SK-N-SH (cell line): Measurements from ENCODE around the gene ARPC4. TPM values are rescaled to one million over a fixed set of nuclear protein-coding genes. Genes with fewer than 3 reads are reported as not detected.

Experiments
- CTCF ChIA-PET: fragments of 300-600, 350-600 bp; formaldehyde crosslinking; extraction: SDS; loops from one replicate; lab custom pipeline; 2021; lab: Yijun Ruan, JAX
- POLR2A ChIA-PET: fragments of 350-600 bp; sonication (Branson Sonifier 250); formaldehyde crosslinking; extraction: SDS; loops from one replicate; lab custom pipeline; 2020; ENCODE audit warnings: antibody characterized with exemption, inconsistent platforms; lab: Yijun Ruan, JAX
- DNase-seq: peaks from one replicate; pipeline ENCODE4 v3.0.0; 2012
- H2AFZ ChIP-seq: fragments of 200-600 bp; sonication (generic); 2 replicates; pipeline ENCODE4 v1.8.1; 2016; ENCODE audit warnings: antibody characterized with exemption, mild to moderate bottlenecking, low read depth
- H3F3A ChIP-seq: fragments of 200-600 bp; sonication (generic); replicated peaks from 2 replicates; pipeline ENCODE3; 2016; ENCODE audit warnings: antibody characterized with exemption, mild to moderate bottlenecking; ENCODE audit not compliant: insufficient read depth
- H3K27ac ChIP-seq, 2 experiments: fragments of 200-500 bp in 1 of 2; fragments of 200-600 bp in 1 of 2; sonication (Bioruptor generic) in 1 of 2; sonication (generic), shearing (Covaris generic) in 1 of 2; 2 replicates each; pipeline versions ENCODE4 v1.5.1 to v1.6.1; 2014 to 2016; ENCODE audit warnings: low read depth in 2 of 2, inconsistent platforms in 1 of 2, low read length in 1 of 2, mild to moderate bottlenecking in 1 of 2, mixed read lengths in 1 of 2
- H3K27me3 ChIP-seq: fragments of 200-600 bp; sonication (generic), shearing (Covaris generic); 2 replicates; pipeline ENCODE4 v1.6.1; 2016; ENCODE audit warnings: mixed run types; ENCODE audit not compliant: insufficient read depth
- H3K36me3 ChIP-seq, 2 experiments: fragments of 200-500 bp in 1 of 2; fragments of 200-600 bp in 1 of 2; sonication (Bioruptor generic) in 1 of 2; sonication (generic) in 1 of 2; replicated peaks in 1 of 2; 2 replicates each; pipeline versions ENCODE3 to v1.5.1; 2014 to 2016; ENCODE audit warnings: low read length in 1 of 2, mild to moderate bottlenecking in 1 of 2; ENCODE audit not compliant: insufficient read depth in 2 of 2, control insufficient read depth in 1 of 2
- H3K4me1 ChIP-seq, 2 experiments: fragments of 200-500 bp in 1 of 2; fragments of 200-600 bp in 1 of 2; sonication (Bioruptor generic) in 1 of 2; sonication (generic), shearing (Covaris generic) in 1 of 2; 2 replicates each; pipeline versions ENCODE4 v1.5.1 to v1.6.1; 2014 to 2016; ENCODE audit warnings: low read depth in 1 of 2, low read length in 1 of 2, mixed run types in 1 of 2; ENCODE audit not compliant: insufficient read depth in 2 of 2, control insufficient read depth in 1 of 2
- H3K4me2 ChIP-seq: fragments of 200-600 bp; sonication (generic), shearing (Covaris generic); 2 replicates; pipeline ENCODE4 v1.6.1; 2017; ENCODE audit warnings: mixed run types
- H3K4me3 ChIP-seq, 2 experiments: fragments of 200-500 bp in 1 of 2; fragments of 200-600 bp in 1 of 2; sonication (Bioruptor generic) in 1 of 2; sonication (generic), shearing (Covaris generic) in 1 of 2; 2 replicates each; pipeline versions ENCODE4 v1.5.1 to v1.8.1; 2014 to 2016; ENCODE audit warnings: low read depth in 2 of 2, inconsistent platforms in 1 of 2, low read length in 1 of 2, mild to moderate bottlenecking in 1 of 2, mixed read lengths in 1 of 2, moderate library complexity in 1 of 2
- H3K79me2 ChIP-seq: fragments of 200-600 bp; sonication (generic); 2 replicates; pipeline ENCODE4 v1.8.1; 2017; ENCODE audit warnings: mild to moderate bottlenecking; ENCODE audit not compliant: insufficient read depth
- H3K9ac ChIP-seq: fragments of 200-600 bp; sonication (generic); 2 replicates; pipeline ENCODE4 v1.6.1; 2017; ENCODE audit warnings: mixed run types
- H3K9me2 ChIP-seq: fragments of 200-600 bp; sonication (generic); 2 replicates; pipeline ENCODE4 v1.6.1; 2017; ENCODE audit warnings: mixed run types
- H3K9me3 ChIP-seq: fragments of 200-600 bp; sonication (generic); 2 replicates; pipeline ENCODE4 v1.6.1; 2017; ENCODE audit warnings: mixed run types, mild to moderate bottlenecking, moderate library complexity
- H4K20me1 ChIP-seq: fragments of 200-600 bp; sonication (generic); 2 replicates; pipeline ENCODE4 v1.6.1; 2017; ENCODE audit warnings: mild to moderate bottlenecking, mixed run types; ENCODE audit not compliant: insufficient read depth
- CHD2 ChIP-seq: fragments of 150-350 bp; IDR thresholded peaks from 2 replicates; pipeline ENCODE4 v1.6.1; 2018; ENCODE audit warnings: low read length; ENCODE audit not compliant: partially characterized antibody
- ELF1 ChIP-seq: IDR thresholded peaks from 2 replicates; pipeline ENCODE4 v1.4.0; 2012
- EZH2phosphoT487 ChIP-seq: fragments of 200-600 bp; sonication (generic); IDR thresholded peaks from 2 replicates; pipeline ENCODE4 v1.6.1; 2017; ENCODE audit warnings: low read depth, mixed run types, mild to moderate bottlenecking, antibody characterized with exemption, moderate library complexity, borderline replicate concordance
- FOXM1 ChIP-seq: IDR thresholded peaks from 2 replicates; pipeline ENCODE4 v1.4.0; 2012; ENCODE audit warnings: low read depth, mild to moderate bottlenecking
- MEF2A ChIP-seq: IDR thresholded peaks from 2 replicates; pipeline ENCODE4 v1.4.0; 2012; ENCODE audit warnings: low read depth, borderline replicate concordance
- MXI1 ChIP-seq: IDR thresholded peaks from 2 replicates; pipeline ENCODE4 v1.6.1; 2012; ENCODE audit warnings: mild to moderate bottlenecking, low read depth, low read length, improper control_type of control experiment
- NFIC ChIP-seq: IDR thresholded peaks from 2 replicates; pipeline ENCODE4 v1.4.0; 2012; ENCODE audit warnings: borderline replicate concordance
- PBX3 ChIP-seq: IDR thresholded peaks from 2 replicates; pipeline ENCODE4; 2012
- POLR2AphosphoS5 ChIP-seq: IDR thresholded peaks from 2 replicates; pipeline ENCODE4 v1.6.1; 2012; ENCODE audit warnings: low read depth, low read length
- RAD21 ChIP-seq: IDR thresholded peaks from 2 replicates; pipeline ENCODE4 v1.6.1; 2012; ENCODE audit warnings: mild to moderate bottlenecking, low read length
- RFX5 ChIP-seq: IDR thresholded peaks from 2 replicates; pipeline ENCODE4 v1.6.1; 2012; ENCODE audit warnings: mild to moderate bottlenecking, improper control_type of control experiment, low read length
- SIN3A ChIP-seq: IDR thresholded peaks from 2 replicates; pipeline ENCODE4 v1.6.1; 2012; ENCODE audit warnings: low read depth, mild to moderate bottlenecking, low read length, moderate library complexity, borderline replicate concordance
- TAF1 ChIP-seq: IDR thresholded peaks from 2 replicates; pipeline ENCODE4 v1.6.1; 2012; ENCODE audit warnings: low read depth, mild to moderate bottlenecking, low read length, moderate library complexity, borderline replicate concordance
- TEAD4 ChIP-seq: IDR thresholded peaks from 2 replicates; pipeline ENCODE4 v1.4.0; 2012; ENCODE audit warnings: mild to moderate bottlenecking, borderline replicate concordance; ENCODE audit not compliant: insufficient read depth
- USF1 ChIP-seq: IDR thresholded peaks from 2 replicates; pipeline ENCODE4 v1.4.0; 2012; ENCODE audit warnings: low read depth, borderline replicate concordance
- USF2 ChIP-seq: fragments of 150-350 bp; IDR thresholded peaks from 2 replicates; pipeline ENCODE4 v1.6.1; 2017; ENCODE audit warnings: antibody characterized with exemption, low read length, low read depth, borderline replicate concordance
- YY1 ChIP-seq: IDR thresholded peaks from 2 replicates; pipeline ENCODE4 v1.4.0; 2012; ENCODE audit warnings: low read depth, mild to moderate bottlenecking
- WGBS: methylation state at CpG from one replicate; pipeline ENCODE4 v1.1.6; 2017; ENCODE audit warnings: low lambda C conversion rate; 5-methylcytosine and 5-hydroxymethylcytosine counted together
- polyA plus RNA-seq, 3 experiments: library from polyadenylated mRNA; depleted of rRNA; stranded (reverse); fragments of >200 nt; gene quantifications; 2 replicates each; pipeline ENCODE4 v1.2.3, GENCODE V29; 2012

The ARPC4 gene
- polyA plus RNA-seq, 1 of the 3 experiments (the other 2 are of a cell fraction): 233 TPM

GRCh38 chr3:9776896-9777693 lies 15.8 kb upstream of the ARPC4 start:
- no peak overlapping the region for H3K9ac ChIP-seq
- CTCF ChIA-PET: interaction anchor here (0.5 kb wide), 1 partner anchor 51 kb away, joined by 3 read pairs; no protein-coding TSS in a partner anchor

More at GRCh38 chr3:9776896-9777693, 15.8 kb upstream of the ARPC4 start:
- H3K4me1 ChIP-seq: no peaks in the 10 kb centered on the region
- H3K36me3 ChIP-seq: peaks cover 2 to 11% of the 10 kb centered on the region in 2 experiments
- no peaks in the 10 kb centered on the region for H3K79me2 ChIP-seq
- no peak overlapping the region for H3K4me3 ChIP-seq
- H3K27me3 ChIP-seq: no peaks in the 10 kb centered on the region
- POLR2A ChIA-PET: interaction anchor here (1.1 kb wide), 1 partner anchor 15 kb away, joined by 4 read pairs; the partner anchor contains the start of genes ARPC4 and TADA3
- no peak overlapping the region for H3K27ac ChIP-seq
- TF ChIP-seq EZH2phosphoT487 (no peak), NFIC (no peak), MXI1 (no peak), USF2 (no peak), TEAD4 (no peak), PBX3 (no peak), RFX5 (no peak), CHD2 (no peak), TAF1 (no peak), SIN3A (no peak), FOXM1 (no peak), MEF2A (no peak), ELF1 (no peak), YY1 (no peak), POLR2AphosphoS5 (no peak), RAD21 (no peak), USF1 (no peak)
- no peaks in the 10 kb centered on the region for H3K9me3 ChIP-seq
- no peak overlapping the region for H3K4me2 ChIP-seq
- no peaks in the 10 kb centered on the region for H4K20me1 ChIP-seq
- no peak for DNase-seq
- no peaks in the 10 kb centered on the region for H3K9me2 ChIP-seq
- H2AFZ ChIP-seq: no peak overlapping the region
- WGBS: 75% methylated on average over 5 of the region's 5 CpGs
- peaks cover 13% of the 10 kb centered on the region for H3F3A ChIP-seq
